Fibroblast of upper back skin (primary cell): Measurements from ENCODE around the gene MAGEA9B.
"Not testable (repeated sequence)": the region's sequence is repeated elsewhere in the genome, so short reads cannot be mapped to it uniquely, and the experiment has no call there.

Experiments
- DNase-seq: peaks from one replicate; pipeline ENCODE4 v3.0.0-alpha.2; 2013

Gene MAGEA9B

GRCh38 chrX:149570668-149571067 is 16.6 kb downstream of the MAGEA9B start:
- peak; percentile 18 for DNase-seq

DNA sequence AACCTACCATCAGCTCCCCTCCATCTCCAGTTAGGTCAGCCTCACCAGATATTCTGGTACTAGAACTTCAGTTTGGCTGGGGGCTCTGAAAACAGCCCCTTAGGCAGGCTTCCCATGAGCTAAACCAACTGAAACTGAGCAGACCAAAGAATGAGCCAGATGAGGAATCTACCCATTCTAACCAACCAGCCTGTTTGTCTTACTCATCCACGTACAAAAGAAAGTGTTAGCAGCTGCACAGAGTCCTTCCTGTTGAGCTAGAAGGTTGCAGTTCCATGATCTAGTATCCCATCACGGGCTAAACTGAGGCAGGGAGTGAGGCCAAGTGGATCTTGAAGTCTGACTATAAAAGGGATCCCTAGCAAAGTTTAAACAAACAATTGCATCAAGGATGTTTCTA is 17.5 kb downstream of the MAGEA9B start:
- DNase-seq: no peak

DNA sequence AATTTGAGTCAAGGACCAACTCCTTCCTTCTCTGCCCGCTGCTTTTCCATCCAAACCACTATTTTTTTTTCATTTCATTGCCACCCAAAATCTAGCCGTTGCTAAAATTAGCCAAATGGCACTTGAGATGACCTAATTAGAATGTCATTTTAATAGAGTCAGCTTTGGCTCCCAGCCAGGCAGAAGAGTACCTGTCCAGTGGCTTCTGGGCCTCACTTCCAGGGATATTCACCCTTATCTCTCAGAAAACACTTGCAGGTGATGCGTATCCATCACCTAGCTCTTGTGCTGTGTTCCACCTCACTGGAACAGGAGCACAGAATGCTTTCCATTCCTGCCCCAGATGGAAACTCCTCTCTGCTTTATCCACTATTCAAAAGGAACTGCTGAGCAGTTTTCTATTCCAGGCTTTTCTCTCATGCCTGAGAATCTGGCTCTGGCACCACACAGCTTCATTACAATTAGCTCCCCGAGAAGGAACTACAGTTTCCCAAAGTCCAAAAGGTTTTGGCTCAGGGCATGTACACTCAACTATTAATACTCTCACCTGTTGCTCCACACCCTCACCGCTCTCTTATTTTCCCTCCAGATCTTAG is 18.5 kb downstream of the MAGEA9B start:
- DNase-seq: no peak

DNA sequence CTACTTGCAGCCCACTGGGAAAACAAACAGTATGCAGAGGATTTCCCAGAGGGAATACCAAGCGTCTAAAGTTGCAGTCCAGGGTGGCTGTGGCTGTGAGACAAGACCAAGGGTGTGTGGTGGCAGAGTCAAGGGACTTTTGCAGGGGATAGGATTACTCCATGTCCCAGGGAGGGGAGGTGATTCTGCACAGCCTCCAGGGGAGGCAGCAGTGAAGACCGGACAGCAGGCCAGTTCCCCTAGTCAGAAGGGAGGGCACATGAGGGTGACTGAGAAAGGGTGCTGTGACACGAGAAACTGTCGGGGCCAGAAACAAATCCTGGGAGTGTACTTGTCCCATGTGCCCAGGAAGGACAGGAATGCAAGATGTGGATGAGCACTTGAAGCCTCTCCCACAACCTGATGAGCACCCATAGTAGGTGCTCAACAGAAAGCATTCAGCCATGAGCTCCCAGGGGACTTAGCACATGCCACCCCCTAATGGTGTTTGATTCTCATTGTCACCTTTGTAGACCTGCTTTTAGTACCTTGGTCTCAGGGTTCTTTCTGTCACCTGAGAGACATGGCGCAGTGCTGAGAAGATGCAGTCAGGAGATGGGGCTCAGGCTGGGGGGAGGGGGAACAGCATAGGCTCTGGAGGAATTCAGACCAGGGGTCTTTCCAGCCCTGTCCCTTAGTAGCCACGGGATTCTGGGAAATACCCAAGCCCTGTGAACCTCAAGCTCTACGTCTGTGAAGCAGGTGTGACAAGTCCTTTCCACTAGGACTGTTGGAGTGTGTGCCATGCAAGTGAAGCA is 19.4 kb downstream of the MAGEA9B start:
- DNase-seq: no peak

GRCh38 chrX:149563359-149563758 is 23.9 kb downstream of the MAGEA9B start:
- DNase-seq: no peak

GRCh38 chrX:149555251-149555650 is 32.0 kb downstream of the MAGEA9B start:
- DNase-seq: not testable (repeated sequence)

- DNase-seq: not testable (repeated sequence)
Observed at GRCh38 chrX:149551939-149552248, 35.4 kb downstream of the MAGEA9B start.

DNA sequence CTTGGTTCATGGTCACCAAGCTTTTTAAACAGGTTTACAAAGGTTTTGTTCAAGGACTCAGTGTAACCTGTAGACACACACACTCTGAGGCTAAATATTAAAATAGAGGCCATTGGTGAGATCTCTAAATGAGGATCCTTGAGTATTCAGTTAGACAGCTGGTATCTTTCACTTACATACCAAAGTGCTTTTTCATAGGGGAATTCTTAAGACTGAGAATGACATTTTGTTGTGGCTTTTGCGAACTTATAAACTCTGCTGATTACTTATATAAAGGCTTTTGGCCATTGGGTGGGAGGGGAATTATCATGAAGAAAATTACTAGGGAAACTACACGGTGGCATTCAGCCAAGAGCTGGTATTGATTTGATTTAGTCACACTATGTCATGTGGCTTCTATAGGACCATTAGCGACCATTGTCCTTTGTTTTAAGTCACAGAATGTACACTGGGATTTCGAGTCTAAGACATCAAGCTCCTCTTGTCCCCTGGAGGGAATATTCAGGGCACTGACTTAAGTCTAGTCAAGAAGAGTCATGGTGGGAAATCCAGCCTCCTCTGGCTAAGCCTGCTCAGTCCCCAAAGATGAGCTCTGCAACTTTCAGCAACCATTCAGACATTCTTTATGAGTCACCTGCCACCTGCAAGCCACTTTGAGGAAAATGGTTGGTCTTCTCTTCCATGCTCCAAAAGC is 35.9 kb downstream of the MAGEA9B start:
- not testable (repeated sequence) for DNase-seq

DNA sequence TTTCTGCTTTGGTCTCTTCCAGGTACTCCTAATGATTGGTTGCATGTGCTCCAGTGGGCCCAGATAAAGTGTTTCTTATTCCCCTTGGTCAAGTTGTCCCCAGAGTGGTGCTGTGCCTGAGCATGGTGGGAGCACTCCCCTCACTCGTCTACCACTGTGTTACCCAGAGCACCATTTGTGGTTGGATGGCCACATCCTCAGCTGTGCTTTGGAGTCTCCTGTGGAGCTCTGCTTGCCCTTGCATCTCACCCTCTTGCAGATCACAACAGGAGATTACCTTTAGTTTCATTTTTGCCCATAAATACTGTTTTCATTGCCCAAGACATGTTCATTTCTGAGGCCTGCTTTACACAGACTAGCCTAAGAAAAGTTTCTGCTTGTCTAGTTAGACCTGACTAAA is 36.8 kb downstream of the MAGEA9B start:
- not testable (repeated sequence) for DNase-seq

- not testable (repeated sequence) for DNase-seq
Observed at GRCh38 chrX:149549701-149550100, 37.6 kb downstream of the MAGEA9B start, which contains the start of gene HSFX3. Gene HSFX3, minus strand, starts transcription at chrX:149549924. Its CDS starts 72 bp downstream, at chrX:149549852.

DNA sequence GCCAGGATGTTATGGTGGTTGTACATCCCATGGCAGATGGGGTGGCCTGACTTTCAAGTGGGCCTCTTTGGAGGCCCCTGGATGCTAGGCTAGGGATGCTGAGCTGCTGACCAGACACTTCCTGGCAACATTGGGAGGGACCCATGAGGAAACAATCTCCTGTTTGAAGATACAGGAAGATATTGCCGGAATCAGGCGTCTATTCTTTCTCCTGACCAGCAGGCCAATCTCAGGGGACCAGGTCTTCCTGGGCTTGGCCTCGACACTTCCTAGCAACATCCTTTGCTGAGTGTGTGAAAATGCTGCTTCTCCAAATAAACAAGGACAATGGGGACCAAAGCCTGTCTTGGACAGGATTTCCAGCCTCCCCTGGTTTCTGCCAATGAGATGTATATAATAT is 39.5 kb downstream of the MAGEA9B start:
- not testable (repeated sequence) for DNase-seq

DNA sequence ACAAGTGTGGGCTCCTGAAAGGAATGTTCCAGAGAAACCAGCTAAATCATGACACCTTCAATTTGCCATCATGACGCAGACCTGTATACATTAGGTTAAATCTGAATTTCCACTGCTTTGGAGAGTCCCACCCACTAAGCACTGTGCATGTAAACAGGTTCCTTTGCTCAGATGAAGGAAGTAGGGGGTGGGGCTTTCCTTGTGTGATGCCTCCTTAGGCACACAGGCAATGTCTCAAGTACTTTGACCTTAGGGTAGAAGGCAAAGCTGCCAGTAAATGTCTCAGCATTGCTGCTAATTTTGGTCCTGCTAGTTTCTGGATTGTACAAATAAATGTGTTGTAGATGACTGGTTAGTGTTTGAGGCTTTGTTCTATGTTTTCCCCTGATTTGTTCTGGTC is 40.3 kb downstream of the MAGEA9B start:
- not testable (repeated sequence) for DNase-seq

- peak; percentile 4 for DNase-seq
Observed at GRCh38 chrX:149545545-149546543, 41.4 kb downstream of the MAGEA9B start.

DNA sequence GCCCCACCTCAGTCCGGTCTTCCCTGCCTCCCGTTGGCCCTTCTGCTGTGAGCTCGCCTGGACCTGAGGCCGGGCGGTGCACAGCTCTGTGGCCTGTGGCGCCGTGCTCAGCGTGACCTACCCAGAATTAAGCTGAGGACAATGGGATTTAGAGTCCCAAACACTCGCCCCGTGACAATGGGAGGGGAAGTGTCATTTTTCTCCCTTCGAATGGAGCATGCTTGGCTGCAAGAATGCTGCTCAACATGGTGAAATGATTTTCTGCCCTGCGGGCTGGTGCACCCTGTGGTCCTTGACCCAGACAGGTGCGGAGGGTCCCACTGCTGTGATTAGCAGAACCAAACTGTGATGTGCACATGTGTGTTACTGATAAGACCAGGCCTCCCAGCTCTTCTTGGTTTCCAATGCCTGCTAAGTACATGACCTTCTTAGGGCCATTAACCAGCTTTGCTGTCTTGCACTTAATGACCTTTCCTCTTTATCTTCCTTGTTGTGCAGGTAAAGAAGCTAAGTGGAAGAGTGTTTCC is 45.7 kb downstream of the MAGEA9B start:
- DNase-seq: no peak

DNA sequence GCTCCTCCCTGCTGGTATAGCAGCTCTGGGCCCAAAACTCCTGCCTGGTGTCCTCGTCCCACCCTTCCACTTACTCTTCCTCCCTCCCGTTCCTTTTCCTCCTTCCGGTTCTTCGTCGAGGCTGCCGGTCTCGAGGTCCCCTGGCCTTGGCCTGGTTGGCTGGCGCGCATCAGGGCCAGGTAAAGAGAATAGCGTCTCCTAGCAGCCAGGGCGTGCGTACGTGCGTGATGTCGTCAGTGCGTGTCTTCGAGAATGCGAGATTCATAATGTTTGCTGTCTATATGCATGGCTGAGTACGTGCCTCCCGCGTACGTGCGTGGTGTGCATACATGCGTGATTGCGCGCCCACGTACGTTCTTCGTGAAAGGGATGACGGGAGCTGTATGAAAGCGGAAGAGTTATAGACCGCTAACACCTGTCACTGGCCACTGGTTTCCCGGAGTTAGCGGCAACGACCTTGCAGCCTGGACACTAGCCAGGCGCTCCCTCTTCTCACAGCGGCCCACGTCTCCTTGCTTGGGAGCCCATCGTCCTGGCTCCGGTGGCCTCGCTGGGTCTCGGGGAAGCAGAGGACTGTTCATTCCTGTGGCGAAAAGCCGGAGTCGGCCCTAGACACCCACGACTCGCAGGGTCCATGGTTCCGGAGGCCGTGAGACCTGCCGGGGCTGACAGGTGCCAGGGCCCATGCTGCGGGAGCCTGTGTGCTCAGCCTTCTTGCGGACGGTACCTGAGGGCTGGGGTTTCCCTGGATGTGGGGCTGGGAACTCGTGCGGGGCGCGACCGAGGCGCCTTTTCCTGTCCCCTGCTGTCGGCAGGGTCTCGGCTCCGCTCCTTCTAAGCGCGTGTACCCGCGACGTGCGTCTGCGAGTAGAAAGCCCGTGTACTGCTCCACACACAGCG is 46.4 kb downstream of the MAGEA9B start, which contains the start of gene EOLA1:
Gene EOLA1 (plus strand): TSS at position 392 of the 900 bp plus-strand sequence. CDS start 4,619 bp downstream, outside the sequence.
- DNase-seq: peak; percentile 95

DNA sequence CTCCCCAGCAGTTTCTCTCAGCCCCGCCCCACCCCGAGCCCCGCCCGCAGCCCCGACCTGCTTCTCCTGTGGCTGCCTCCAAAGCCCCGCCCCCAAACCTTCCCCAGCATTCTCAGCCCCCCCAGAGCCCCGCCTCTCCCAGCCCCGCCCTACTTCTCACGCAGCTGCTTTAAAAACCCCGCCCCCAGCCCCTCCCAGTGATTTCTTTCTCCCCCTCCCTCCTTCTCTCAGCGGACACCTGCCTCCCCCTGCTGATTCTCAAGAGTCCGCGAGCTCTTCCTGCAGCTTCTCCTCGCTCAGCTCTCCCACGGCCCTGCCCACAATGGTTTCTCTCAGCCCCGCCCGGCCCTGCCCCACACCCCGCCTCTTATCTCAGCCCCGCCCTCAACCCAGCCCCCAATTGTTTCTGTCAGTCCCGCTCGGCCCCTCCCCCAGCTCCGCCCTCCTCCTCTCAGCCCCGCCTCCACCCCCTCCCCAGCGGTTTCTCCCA is 47.1 kb downstream of the MAGEA9B start:
- peak; percentile 89 for DNase-seq

- DNase-seq: peak; percentile 92
Observed at GRCh38 chrX:149539283-149540130, 47.8 kb downstream of the MAGEA9B start.

DNA sequence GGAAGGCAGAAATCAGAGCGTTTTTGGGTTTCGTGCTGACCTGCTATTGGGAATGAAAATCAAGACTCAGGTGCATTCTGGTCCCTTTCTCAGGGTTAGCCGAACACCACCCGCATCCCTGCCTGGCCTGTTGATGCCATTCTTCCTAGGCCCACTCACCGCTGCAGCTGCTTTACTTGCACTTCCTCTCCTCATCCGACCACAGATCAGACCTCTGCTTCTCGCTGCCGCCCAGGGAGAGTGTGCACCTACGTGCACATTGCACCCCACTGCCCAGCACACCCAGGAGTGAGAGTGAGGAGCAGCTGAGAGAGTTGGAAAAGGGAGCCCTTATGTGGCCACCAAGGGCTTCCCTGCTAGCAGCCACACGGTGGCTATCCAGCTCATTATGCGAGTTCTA is 49.8 kb downstream of the MAGEA9B start:
- not testable (repeated sequence) for DNase-seq

GRCh38 chrX:149534926-149535602 is 52.2 kb downstream of the MAGEA9B start:
- DNase-seq: not testable (repeated sequence)
